GM12864 (cell line): ENCODE data around the gene KCTD15.

Source experiments
- DNase-seq: peaks from one replicate; pipeline ENCODE4 v3.0.0-alpha.2; 2011; ENCODE audit warnings: low read depth
- H3K4me3 ChIP-seq: 2 replicates; pipeline ENCODE4 v1.5.1; 2011; ENCODE audit warnings: mild to moderate bottlenecking, low read depth, low read length, control low read depth
- TF ChIP-seq, protein P1 (sequence below): IDR thresholded peaks from 2 replicates; pipeline ENCODE4 v1.5.1; 2011; ENCODE audit warnings: low read depth, mild to moderate bottlenecking, moderate library complexity, low read length, control low read depth, inconsistent platforms; ENCODE audit errors: missing control alignments

Gene KCTD15

DNA sequence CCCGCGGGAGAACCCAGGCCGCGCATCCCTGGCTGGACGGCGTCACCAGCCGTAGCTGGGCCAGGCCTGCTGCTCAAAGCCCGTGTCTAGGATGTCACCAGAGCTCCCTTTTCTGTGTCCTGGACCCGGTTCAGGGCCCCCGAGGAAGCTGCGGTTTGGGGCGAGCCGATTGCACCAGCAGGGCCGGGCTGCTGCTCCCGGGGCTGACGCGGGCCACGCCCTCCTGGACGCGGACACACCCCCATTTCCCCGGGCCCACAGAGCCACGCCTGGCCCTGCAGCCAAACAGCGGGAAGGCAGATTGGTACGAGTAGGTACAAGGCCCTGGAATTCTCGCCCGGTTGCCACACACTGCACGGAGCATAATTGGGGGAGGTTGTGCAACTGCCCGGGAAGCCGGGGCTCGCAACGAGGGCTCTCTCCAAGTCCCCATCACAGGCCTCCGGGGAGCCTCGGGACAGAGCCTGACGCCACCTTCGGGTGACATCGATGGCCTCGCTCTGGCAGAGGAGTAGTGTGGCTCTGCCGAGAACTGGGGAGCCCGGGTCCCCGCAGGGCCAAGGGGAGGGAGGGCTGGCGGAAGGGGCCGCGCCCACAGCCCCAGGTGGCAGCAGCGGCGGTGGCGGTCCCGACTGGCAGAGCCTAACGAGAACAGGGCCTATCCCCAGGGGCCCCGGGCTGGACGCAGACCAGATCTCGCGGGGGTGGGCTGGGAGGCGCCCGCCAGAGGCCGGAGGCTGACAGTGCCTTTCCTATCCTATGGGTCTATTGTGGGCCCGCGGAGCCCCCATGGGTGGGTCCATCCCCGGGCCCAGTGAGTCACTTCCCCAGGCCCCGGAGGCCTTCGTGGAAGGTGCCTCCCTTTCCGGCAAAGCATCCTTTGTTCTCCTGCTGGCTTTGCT, 23.5 kb downstream of the KCTD15 start:
- peak overlapping the region; percentile 18 for H3K4me3 ChIP-seq
- TF ChIP-seq, protein P1, sequence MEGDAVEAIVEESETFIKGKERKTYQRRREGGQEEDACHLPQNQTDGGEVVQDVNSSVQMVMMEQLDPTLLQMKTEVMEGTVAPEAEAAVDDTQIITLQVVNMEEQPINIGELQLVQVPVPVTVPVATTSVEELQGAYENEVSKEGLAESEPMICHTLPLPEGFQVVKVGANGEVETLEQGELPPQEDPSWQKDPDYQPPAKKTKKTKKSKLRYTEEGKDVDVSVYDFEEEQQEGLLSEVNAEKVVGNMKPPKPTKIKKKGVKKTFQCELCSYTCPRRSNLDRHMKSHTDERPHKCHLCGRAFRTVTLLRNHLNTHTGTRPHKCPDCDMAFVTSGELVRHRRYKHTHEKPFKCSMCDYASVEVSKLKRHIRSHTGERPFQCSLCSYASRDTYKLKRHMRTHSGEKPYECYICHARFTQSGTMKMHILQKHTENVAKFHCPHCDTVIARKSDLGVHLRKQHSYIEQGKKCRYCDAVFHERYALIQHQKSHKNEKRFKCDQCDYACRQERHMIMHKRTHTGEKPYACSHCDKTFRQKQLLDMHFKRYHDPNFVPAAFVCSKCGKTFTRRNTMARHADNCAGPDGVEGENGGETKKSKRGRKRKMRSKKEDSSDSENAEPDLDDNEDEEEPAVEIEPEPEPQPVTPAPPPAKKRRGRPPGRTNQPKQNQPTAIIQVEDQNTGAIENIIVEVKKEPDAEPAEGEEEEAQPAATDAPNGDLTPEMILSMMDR = no peak
- DNase-seq = no peak

DNA sequence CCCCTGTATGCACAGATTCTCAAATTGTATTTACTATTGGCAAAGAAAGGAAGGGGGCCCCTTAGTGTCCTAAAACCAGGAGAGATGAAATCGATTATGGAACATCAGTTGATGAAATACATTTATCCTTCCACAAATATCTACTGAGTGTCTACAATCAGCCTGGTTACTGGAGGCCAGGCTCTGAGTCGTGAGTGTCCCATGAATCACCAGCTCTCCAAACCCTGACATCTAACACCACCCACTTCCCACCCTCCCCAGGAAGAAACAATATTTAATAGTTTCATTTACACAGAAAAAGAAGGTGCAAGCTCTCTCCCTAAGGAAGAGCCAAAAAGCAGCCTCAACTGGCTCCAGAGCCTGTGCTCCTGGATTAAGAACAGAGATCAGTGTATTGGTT, 25.2 kb downstream of the KCTD15 start:
- DNase-seq = no peak
- H3K4me3 ChIP-seq = no peak overlapping the region
- TF ChIP-seq, protein P1 = no peak

DNA sequence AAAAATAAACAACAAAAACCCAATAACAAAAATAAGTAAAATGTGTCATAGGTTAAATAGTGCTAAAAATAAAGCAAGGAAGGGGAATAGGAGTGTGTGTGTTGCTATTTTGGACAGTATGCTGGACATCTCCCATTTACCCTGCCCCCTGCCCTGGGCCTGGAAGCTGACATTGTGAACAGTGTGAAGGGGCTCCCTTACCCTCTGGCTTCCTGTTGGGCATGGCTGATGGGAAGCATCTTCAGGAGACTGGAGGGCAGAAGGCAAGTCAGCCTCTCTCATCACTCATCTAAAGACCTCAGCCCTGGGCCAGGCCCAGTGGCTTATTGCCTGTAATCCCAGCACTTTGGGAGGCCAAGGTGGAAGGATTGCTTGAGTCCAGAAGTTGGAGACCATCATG, 26.7 kb downstream of the KCTD15 start:
- no peak for DNase-seq
- H3K4me3 ChIP-seq = no peak overlapping the region
- TF ChIP-seq, protein P1 = no peak

DNA sequence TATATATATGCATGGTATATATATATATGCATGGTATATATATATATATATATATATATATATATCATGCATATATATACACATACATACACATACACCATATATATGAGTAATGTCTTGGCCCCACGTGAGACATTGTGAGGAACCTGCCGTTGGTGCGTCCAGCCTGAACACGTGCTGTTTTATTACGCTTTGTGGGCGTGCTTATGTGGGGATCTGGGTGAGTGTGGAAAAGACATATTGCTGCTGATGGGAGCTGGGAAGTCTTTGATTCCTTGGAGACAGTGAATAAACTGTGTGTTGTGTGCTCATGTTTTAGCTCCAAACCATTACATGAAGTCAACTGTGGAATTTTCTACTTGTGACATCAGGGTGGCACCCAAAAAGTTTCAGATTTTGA, 28.9 kb downstream of the KCTD15 start:
- TF ChIP-seq, protein P1 = no peak
- H3K4me3 ChIP-seq = no peak overlapping the region
- DNase-seq = no peak

DNA sequence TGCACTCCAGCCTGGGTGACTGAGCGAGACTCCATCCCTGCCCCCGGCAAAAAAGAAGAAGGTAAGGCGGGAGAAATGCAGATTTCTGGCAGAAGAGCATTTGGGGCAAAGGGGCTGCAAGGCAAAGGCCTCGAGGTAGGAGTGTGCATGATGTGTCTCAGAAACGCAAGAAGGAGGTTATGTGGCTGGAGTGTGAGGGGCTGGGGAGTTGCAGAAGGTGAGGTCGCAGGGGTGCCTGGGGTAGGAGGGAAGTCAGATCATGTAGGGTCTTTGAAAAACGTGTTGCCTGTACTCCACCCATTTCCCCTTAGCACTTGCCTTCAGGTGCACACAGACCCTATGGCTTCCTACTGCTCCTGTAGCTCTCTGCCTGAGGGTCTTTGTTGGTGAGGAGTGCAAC, 29.9 kb downstream of the KCTD15 start:
- H3K4me3 ChIP-seq = no peak overlapping the region
- TF ChIP-seq, protein P1 = no peak
- DNase-seq = no peak

DNA sequence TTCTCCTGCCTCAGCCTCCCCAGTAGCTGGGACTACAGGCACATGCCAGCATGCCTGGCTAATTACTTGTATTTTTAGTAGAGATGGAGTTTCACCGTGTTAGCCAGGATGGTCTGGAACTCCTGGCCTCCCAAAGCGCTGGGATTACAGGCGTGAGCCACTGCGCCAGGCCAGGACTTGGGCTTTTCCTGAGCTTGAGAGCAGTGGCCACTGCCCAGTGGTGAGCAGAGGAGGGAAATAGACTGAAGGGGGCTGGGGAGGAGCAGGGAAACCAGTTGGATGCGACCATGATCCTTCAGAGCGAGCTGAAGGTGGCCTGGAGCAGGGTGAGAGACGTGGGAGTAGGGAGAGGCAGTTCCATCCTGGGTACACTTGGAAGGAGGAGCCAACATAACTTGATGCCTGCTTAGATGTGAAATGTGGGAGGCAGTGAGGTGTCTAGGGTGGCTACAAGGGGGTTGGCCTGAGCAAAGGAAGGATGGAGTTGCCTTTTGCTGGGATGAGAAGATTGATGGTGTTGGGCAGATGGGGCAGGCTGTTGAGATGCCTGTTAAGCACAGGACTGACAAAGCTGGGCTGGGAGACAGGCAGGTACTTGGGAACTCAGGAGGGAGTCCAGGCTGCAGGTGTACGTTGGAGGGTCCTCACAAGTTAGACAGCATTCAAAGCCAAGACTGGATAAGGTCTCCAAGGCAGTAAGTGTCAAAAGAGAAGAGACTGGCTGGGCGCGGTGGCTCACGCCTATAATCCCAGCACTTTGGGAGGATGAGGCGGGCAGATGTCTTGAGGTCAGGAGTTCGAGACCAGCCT, 31.8 kb downstream of the KCTD15 start:
- TF ChIP-seq, protein P1 = no peak
- DNase-seq = no peak
- no peak overlapping the region for H3K4me3 ChIP-seq
